HG03378 (cell line): ENCODE results near the gene PAPLN.
A peak's percentile ranks its signal among the peaks of the same experiment; 100 is the strongest.

Experiments
- ATAC-seq: cut with Tn5 transposase; IDR thresholded peaks from one replicate; pipeline ENCODE4 v1.9.1; 2021; ENCODE audit warnings: mild to moderate bottlenecking, moderate library complexity; ENCODE audit not compliant: unreplicated experiment

Gene PAPLN

GRCh38 chr14:73245480-73246325, 8.4 kb downstream of the PAPLN start:
- ATAC-seq, result no peak

DNA sequence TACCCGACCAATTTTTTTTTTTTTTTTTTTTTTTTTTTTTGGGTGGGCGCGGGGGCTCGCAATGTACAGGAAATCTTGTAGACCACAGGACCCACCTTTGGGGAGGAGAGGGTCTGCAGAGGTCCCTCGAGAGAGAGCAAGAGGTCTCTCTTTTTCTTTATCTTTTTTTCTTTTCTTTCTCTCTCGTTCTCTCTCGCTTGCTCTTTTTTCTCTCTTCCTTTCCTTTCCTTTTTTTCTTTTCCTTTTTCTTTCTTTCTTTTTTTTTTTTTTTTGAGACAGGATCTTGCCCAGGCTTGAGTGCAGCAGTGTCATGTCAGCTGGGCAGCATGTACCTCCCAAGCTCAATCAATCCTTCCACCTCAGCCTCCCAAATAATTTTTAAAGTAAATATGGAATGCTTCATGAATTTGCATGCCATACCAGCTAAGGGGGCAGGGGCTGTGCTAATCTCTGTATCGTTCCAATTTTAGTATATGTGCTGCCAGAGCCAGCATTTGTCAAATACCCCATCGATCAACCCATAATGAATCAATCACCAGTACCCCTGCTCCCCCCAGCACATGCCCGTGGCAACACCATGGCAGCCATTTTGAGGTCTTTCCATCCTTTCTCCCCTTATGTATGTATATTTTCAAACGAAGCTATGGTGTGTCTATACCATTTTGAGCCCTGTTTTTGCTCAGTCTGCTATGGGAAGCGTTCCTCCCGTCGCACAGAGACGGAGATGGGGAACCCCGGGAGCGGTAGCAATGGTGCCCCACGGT, 9.3 kb downstream of the PAPLN start:
- ATAC-seq, result no peak

DNA sequence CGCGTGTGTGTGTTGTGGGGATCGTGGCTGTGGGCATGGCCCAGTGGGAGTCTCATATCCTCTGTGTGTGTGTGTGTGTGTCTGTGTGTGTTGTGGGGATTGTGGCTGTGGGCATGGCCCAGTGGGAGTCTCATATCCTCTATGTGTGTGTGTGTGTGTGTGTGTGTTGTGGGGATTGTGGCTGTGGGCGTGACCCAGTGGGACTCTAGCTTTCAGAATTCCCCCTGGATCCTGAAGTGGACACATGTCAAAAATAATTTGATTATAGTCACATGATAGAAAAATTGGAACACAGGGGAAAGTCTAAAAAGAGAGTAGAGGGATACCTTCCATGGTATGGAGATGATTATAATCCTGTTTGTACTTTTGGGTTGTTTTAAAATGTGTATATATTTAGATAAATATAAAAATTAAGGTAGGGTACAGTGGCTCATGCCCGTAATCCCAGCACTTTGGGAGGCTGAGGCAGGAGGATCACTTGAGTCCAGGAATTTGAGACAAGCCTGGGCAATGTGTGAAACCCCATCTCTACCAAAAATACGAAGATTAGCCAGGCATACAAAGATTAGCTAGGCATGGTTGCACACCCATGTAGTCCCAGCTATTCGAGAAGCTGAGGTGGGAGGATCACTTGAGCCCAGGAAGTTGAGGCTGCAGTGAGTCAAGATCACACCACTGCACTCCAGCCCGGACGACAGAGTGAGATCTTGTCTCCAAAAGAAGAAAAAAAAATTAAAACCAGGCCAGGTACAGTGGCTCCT, 11.0 kb downstream of the PAPLN start:
- peak; percentile 61 for ATAC-seq

DNA sequence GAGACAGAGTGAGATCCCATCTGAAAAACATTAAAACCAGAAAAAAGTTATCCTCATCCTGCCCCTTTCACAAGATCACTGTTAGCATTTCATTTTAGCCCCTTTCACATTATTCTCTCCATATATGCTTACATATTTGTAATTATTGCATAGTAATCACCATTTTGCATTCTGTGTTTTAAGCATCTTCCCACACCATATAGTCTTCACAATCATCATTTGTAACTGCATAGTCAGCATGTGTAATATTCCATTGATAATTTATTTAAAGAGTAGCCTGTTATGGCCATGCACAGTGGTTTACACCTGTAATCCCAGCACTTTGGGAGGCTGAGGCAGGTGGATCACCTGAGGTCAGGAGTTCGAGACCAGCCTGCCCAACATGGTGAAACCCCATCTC, 11.8 kb downstream of the PAPLN start:
- ATAC-seq, result no peak

GRCh38 chr14:73249564-73250316, 12.4 kb downstream of the PAPLN start:
- ATAC-seq, result no peak

- ATAC-seq, result no peak
Measured at GRCh38 chr14:73250317-73250713, 13.0 kb downstream of the PAPLN start.

DNA sequence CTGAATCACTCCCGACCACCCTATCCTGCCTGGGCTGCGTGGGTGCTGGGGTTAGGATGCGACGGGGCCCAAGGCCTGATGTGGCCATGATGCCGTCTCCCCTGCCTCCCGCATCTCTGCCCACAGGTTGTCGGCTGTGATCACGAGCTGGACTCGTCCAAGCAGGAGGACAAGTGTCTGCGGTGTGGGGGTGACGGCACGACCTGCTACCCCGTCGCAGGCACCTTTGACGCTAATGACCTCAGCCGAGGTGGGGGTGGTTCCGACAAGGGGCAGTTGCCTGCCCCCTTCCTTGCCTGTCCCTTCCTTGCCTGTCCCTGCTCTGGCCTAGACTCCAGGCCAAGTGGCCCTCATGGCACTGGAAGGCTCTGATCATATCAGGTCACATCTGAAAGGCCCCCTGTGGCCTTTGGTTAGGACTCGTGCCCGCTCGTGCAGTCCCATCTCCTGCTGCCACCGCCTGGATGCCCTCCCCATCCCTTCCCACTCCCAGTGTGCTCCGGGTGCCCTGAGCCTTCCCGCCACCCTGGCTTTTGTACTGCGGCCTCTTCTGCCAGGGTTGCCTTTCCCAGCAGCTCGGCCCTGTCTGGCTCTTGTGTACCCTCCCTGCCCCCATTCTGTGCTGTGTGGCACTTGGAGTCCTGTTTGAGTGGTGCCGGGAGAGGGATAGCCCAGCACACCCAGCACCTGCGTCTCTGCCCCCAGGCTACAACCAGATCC, 13.6 kb downstream of the PAPLN start:
- no peak for ATAC-seq

- no peak for ATAC-seq
Measured at GRCh38 chr14:73251516-73252215, 14.4 kb downstream of the PAPLN start.

- no peak for ATAC-seq
Measured at GRCh38 chr14:73252491-73253322, 15.4 kb downstream of the PAPLN start.

GRCh38 chr14:73253323-73253610, 16.0 kb downstream of the PAPLN start:
- no peak for ATAC-seq

DNA sequence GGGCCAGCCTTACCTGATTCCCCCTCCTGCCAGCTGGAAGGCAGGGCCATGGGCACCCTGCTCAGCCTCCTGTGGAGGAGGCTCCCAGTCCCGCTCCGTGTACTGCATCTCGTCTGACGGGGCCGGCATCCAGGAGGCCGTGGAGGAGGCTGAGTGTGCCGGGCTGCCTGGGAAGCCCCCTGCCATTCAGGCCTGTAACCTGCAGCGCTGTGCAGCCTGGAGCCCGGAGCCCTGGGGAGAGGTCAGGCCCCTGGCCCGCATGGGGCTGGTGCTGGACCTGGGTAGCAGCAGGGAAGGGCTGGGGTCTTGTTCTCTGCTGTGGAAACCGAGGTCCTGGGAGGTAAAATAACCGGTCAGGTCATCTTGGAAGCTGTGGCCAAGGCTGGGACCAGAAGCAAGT, 16.4 kb downstream of the PAPLN start:
- ATAC-seq, result no peak

GRCh38 chr14:73254247-73255004, 17.1 kb downstream of the PAPLN start:
- no peak for ATAC-seq

DNA sequence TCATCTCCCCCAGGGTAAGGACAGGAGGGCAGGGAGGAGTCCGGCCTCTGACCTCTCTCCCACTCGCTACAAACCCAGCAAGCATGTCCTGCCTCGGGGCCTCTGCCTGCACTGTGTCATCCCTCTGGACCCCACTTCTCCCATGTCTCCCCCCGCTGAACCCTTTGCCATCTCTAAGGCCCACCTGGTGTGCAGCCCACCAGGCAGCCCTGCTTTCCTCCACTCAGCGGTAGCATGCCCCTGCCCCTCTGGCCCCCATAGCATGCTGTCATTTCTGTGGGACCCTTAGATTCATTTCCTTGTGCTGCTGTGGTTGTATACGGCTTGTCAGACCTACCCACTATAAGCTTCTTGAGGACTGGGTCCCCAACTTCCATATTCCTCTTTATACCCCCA, 17.7 kb downstream of the PAPLN start:
- no peak for ATAC-seq

- ATAC-seq, result no peak
Measured at GRCh38 chr14:73255693-73256225, 18.5 kb downstream of the PAPLN start.

DNA sequence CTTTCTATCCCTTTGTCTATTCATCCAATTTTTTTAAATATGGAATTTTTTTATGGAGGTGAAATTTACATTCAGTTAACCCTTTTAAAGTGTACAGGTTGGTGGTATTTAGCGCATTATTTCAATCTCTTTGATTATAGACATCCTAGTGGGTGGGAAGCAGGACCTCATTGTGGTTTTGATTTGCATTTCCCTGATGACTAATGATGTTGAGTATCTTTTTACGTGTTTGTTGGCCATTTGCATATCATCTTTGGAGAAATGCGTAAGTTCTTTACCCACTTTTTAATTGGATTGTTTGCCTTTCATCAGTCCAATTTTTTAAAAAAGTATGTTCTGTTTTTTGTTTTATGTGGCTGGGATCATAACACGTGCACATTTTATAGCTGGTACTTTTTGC, 20.8 kb downstream of the PAPLN start:
- ATAC-seq, result no peak

GRCh38 chr14:73258845-73259611, 21.7 kb downstream of the PAPLN start:
- no peak for ATAC-seq

GRCh38 chr14:73259837-73260236, 22.5 kb downstream of the PAPLN start:
- no peak for ATAC-seq
